Neural cell (in vitro differentiated cells): Measurements from ENCODE around the gene WSB1. TPM values are rescaled to one million over a fixed set of nuclear protein-coding genes. Genes with fewer than 3 reads are reported as not detected.

Experiments
- H2AFZ ChIP-seq: fragments of 200-600, 300-800 bp; sonication (generic), shearing (Covaris generic); 2 replicates; pipeline ENCODE4 v1.6.0; 2014; ENCODE audit warnings: low read depth, mild to moderate bottlenecking, antibody characterized with exemption, low read length, moderate library complexity
- H3F3A ChIP-seq: fragments of 200-600 bp; shearing (Covaris generic); 2 replicates; pipeline ENCODE4 v1.6.1; 2016; ENCODE audit warnings: mild to moderate bottlenecking, moderate library complexity, mixed read lengths, antibody characterized with exemption, low read length; ENCODE audit not compliant: insufficient read depth, poor library complexity, severe bottlenecking
- H3K27ac ChIP-seq: fragments of 200-600, 300-800 bp; sonication (generic), shearing (Covaris generic); 2 replicates; pipeline ENCODE4 v1.5.1; 2014; ENCODE audit warnings: mild to moderate bottlenecking, low read length, moderate library complexity
- H3K27me3 ChIP-seq: fragments of 300-800, 200-600 bp; sonication (generic), shearing (Covaris generic); 2 replicates; pipeline ENCODE4 v1.6.0; 2014; ENCODE audit warnings: mild to moderate bottlenecking, low read depth, low read length, moderate library complexity; ENCODE audit not compliant: insufficient read depth
- H3K36me3 ChIP-seq: fragments of 300-800, 200-600 bp; sonication (generic), shearing (Covaris generic); 2 replicates; pipeline ENCODE4 v1.5.1; 2014; ENCODE audit warnings: mild to moderate bottlenecking, antibody characterized with exemption, low read length, moderate library complexity; ENCODE audit not compliant: insufficient read depth
- H3K4me2 ChIP-seq: fragments of 300-800, 200-600 bp; sonication (generic), shearing (Covaris generic); 2 replicates; pipeline ENCODE4 v1.6.0; 2014; ENCODE audit warnings: mild to moderate bottlenecking, low read length
- H3K4me3 ChIP-seq: fragments of 300-800, 200-600 bp; sonication (generic), shearing (Covaris generic); 2 replicates; pipeline ENCODE4 v1.5.1; 2014; ENCODE audit warnings: mild to moderate bottlenecking, low read length, moderate library complexity
- H3K79me2 ChIP-seq: fragments of 200-600 bp; shearing (Covaris generic); replicated peaks from 2 replicates; pipeline ENCODE4 v1.6.0; 2014; ENCODE audit warnings: mild to moderate bottlenecking, low read length, moderate library complexity; ENCODE audit not compliant: insufficient read depth
- H3K9ac ChIP-seq: fragments of 300-800, 200-600 bp; sonication (generic), shearing (Covaris generic); 2 replicates; pipeline ENCODE4 v1.6.1; 2016; ENCODE audit warnings: mild to moderate bottlenecking, low read length, mixed read lengths
- H3K9me2 ChIP-seq: fragments of 200-600 bp; shearing (Covaris generic); 2 replicates; pipeline ENCODE4 v1.6.1; 2016; ENCODE audit warnings: mild to moderate bottlenecking, low read length, mixed read lengths; ENCODE audit not compliant: insufficient read depth
- H3K9me3 ChIP-seq: fragments of 200-600, 300-800 bp; sonication (generic), shearing (Covaris generic); 2 replicates; pipeline ENCODE4 v1.6.1; 2016; ENCODE audit warnings: mild to moderate bottlenecking, mixed run types, low read length, moderate library complexity, mixed read lengths
- H4K20me1 ChIP-seq: fragments of 200-600 bp; shearing (Covaris generic); 2 replicates; pipeline ENCODE4 v1.6.1; 2016; ENCODE audit warnings: mild to moderate bottlenecking, mixed run types; ENCODE audit not compliant: insufficient read depth
- EP300 ChIP-seq: fragments of 450-650 bp; conservative IDR thresholded peaks from 2 replicates; pipeline ENCODE4 v1.6.1; 2014; ENCODE audit warnings: antibody characterized with exemption, mild to moderate bottlenecking, moderate library complexity; ENCODE audit not compliant: poor library complexity, severe bottlenecking
- EZH2 ChIP-seq: fragments of 200-600, 300-800 bp; shearing (Covaris generic), sonication (generic); IDR thresholded peaks from 2 replicates; pipeline ENCODE4 v1.6.1; 2014; ENCODE audit warnings: antibody characterized with exemption, low read length, borderline replicate concordance, mild to moderate bottlenecking; ENCODE audit not compliant: insufficient read depth, poor library complexity, severe bottlenecking
- MXI1 ChIP-seq: fragments of 450-650 bp; conservative IDR thresholded peaks from 2 replicates; pipeline ENCODE4 v1.6.1; 2014; ENCODE audit warnings: antibody characterized with exemption, mild to moderate bottlenecking; ENCODE audit not compliant: poor library complexity, severe bottlenecking
- POLR2AphosphoS5 ChIP-seq: IDR thresholded peaks from 2 replicates; pipeline ENCODE4 v1.6.1; 2012
- RAD21 ChIP-seq: fragments of 450-650 bp; conservative IDR thresholded peaks from 2 replicates; pipeline ENCODE4 v1.6.1; 2014; ENCODE audit warnings: antibody characterized with exemption, mild to moderate bottlenecking, moderate library complexity
- REST ChIP-seq: IDR thresholded peaks from 2 replicates; pipeline ENCODE4 v1.6.1; 2012; ENCODE audit warnings: borderline replicate concordance
- SMC3 ChIP-seq: fragments of 450-650 bp; conservative IDR thresholded peaks from 2 replicates; pipeline ENCODE4 v1.6.1; 2014; ENCODE audit warnings: antibody characterized with exemption, mild to moderate bottlenecking, moderate library complexity; ENCODE audit not compliant: poor library complexity
- TAF1 ChIP-seq: IDR thresholded peaks from 2 replicates; pipeline ENCODE4 v1.6.1; 2012; ENCODE audit warnings: low read depth
- polyA plus RNA-seq: library from polyadenylated mRNA; depleted of rRNA; stranded (reverse); fragments of >200 nt; gene quantifications from 2 replicates; pipeline ENCODE4 v1.2.3, GENCODE V29; 2014
- TF ChIP-seq, protein P1 (sequence below): fragments of 450-650 bp; IDR thresholded peaks from 2 replicates; pipeline ENCODE4 v1.5.1; 2014; ENCODE audit warnings: antibody characterized with exemption, mild to moderate bottlenecking, moderate library complexity; ENCODE audit not compliant: poor library complexity, severe bottlenecking

The WSB1 gene
- polyA plus RNA-seq, 1 donor from 2014 or later, result 1,828 TPM

DNA sequence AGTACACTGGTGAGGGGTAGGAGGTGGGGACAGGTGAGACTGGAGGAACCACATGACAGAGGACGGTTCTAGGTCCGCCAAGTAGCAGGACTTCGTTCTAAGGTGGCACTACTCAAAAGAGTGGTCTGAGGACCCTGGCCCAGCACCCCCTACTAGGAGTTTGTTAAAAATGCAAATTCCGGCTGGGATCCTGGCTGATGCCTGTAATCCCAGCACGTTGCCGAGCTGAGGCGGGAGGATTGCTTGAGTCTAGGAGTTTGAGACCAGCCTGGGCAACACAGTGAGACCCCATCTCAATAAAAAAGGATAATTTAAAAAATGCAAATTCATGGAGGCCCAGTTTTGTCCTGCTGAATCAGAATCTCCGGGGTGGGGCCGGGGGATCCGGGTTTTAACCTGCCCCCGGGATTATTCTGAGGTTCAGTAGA lies 59.1 kb downstream of the WSB1 start:
- Histone ChIP-seq H3K27ac (no peak overlapping the region), H3F3A (no peaks in the 10 kb centered on the region), H3K79me2 (no peaks in the 10 kb centered on the region), H3K9ac (peak overlapping the region; percentile 64), H3K36me3 (no peaks in the 10 kb centered on the region), H3K27me3 (no peaks in the 10 kb centered on the region), H3K9me3 (no peaks in the 10 kb centered on the region), H3K4me3 (peak overlapping the region; percentile 65), H3K9me2 (no peaks in the 10 kb centered on the region), H4K20me1 (no peaks in the 10 kb centered on the region), H3K4me2 (no peak overlapping the region), H2AFZ (no peak overlapping the region)
- TF ChIP-seq SMC3 (no peak), REST (no peak), TAF1 (no peak), POLR2AphosphoS5 (no peak), RAD21 (no peak), MXI1 (no peak), EP300 (no peak), EZH2 (no peak)
- TF ChIP-seq, protein P1, sequence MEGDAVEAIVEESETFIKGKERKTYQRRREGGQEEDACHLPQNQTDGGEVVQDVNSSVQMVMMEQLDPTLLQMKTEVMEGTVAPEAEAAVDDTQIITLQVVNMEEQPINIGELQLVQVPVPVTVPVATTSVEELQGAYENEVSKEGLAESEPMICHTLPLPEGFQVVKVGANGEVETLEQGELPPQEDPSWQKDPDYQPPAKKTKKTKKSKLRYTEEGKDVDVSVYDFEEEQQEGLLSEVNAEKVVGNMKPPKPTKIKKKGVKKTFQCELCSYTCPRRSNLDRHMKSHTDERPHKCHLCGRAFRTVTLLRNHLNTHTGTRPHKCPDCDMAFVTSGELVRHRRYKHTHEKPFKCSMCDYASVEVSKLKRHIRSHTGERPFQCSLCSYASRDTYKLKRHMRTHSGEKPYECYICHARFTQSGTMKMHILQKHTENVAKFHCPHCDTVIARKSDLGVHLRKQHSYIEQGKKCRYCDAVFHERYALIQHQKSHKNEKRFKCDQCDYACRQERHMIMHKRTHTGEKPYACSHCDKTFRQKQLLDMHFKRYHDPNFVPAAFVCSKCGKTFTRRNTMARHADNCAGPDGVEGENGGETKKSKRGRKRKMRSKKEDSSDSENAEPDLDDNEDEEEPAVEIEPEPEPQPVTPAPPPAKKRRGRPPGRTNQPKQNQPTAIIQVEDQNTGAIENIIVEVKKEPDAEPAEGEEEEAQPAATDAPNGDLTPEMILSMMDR, result no peak

GRCh38 chr17:27353461-27354050 lies 59.6 kb downstream of the WSB1 start:
- no peak overlapping the region for H2AFZ ChIP-seq
- no peaks in the 10 kb centered on the region for H3K79me2 ChIP-seq
- no peaks in the 10 kb centered on the region for H3K9me2 ChIP-seq
- peak overlapping the region; percentile 65 for H3K4me3 ChIP-seq
- peak overlapping the region; percentile 64 for H3K9ac ChIP-seq
- H3F3A ChIP-seq, result no peaks in the 10 kb centered on the region
- H3K27me3 ChIP-seq, result no peaks in the 10 kb centered on the region
- TF ChIP-seq TAF1 (no peak), EZH2 (no peak), RAD21 (peak; percentile 52), SMC3 (peak; percentile 66), POLR2AphosphoS5 (peak; percentile 67), MXI1 (no peak), REST (no peak), EP300 (no peak)
- TF ChIP-seq, protein P1, result peak; percentile 79
- H3K36me3 ChIP-seq, result no peaks in the 10 kb centered on the region
- no peak overlapping the region for H3K27ac ChIP-seq
- H4K20me1 ChIP-seq, result no peaks in the 10 kb centered on the region
- H3K9me3 ChIP-seq, result no peaks in the 10 kb centered on the region
- H3K4me2 ChIP-seq, result no peak overlapping the region
